GM19043 (cell line): ENCODE measurements around the gene HPN.
A peak's percentile ranks its signal among the peaks of the same experiment; 100 is the strongest.

Source experiments
- ATAC-seq: cut with Tn5 transposase; IDR thresholded peaks from one replicate; pipeline ENCODE4 v1.9.1; 2021; ENCODE audit warnings: low read depth; ENCODE audit not compliant: unreplicated experiment

Gene HPN

DNA sequence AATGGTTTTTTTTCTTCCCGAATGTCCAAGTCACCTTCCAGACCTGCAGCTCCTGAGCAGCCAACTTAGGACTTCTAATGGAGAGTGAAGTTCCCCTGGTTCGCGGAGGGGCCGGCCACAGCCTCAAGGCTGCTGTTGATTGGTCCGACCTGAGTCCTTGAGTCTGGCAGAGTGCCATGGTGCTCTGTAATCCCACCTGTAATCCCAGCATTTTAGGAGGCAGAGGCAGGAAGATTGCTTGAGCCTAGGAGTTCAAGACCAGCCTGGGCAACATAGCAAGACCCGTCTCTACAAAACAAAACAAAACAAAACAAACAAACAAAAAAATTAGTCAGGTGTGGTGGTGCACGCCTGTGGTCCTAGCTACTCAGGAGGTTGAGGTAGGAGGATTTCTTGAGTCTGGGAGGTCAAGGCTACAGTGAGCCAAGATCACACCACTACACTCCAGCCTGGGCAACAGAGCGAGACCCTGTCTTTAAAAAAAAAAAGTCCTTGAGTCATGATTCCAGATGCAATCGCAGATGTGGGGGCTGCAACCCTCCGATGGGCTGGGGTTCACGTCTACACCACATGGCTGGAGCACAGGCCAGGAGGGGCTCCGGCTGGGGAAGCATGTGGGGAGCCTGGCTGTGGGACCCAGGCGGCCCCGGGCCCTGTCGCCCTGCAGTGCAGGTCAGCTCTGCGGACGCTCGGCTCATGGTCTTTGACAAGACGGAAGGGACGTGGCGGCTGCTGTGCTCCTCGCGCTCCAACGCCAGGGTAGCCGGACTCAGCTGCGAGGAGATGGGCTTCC is 17.7 kb downstream of the HPN start:
- ATAC-seq: no peak

DNA sequence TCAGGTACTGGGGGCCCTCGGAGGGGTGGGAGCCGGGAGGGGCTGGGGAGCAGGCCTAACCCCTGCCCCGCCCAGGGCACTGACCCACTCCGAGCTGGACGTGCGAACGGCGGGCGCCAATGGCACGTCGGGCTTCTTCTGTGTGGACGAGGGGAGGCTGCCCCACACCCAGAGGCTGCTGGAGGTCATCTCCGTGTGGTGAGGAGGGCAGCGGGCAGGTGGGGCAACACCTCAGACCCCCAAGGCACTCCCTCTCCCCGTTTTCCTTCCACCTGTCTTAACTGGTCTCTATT is 18.2 kb downstream of the HPN start:
- no peak for ATAC-seq

DNA sequence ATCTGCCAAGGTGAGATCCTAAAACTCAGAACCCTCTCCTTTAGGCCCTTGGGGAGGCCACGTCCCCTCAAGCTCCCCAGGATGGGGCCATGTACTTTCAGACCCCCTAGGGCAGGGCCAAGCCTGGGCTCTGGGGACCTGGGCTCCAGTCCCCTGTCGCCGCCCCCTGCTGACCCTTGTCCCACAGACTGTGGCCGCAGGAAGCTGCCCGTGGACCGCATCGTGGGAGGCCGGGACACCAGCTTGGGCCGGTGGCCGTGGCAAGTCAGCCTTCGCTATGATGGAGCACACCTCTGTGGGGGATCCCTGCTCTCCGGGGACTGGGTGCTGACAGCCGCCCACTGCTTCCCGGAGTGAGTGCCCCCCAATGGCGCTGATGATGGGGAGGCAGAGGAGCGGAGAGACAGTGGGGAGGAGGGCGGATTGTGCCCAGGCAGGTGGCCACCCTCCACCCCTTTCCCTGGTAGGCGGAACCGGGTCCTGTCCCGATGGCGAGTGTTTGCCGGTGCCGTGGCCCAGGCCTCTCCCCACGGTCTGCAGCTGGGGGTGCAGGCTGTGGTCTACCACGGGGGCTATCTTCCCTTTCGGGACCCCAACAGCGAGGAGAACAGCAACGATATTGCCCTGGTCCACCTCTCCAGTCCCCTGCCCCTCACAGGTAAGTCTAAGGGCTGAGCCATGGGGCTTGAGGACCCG is 18.8 kb downstream of the HPN start:
- ATAC-seq: no peak

- ATAC-seq: no peak
Observed at GRCh38 chr19:35061583-35062373, 20.3 kb downstream of the HPN start.

- ATAC-seq: no peak
Observed at GRCh38 chr19:35062942-35063341, 21.4 kb downstream of the HPN start.

- no peak for ATAC-seq
Observed at GRCh38 chr19:35063940-35064818, 22.7 kb downstream of the HPN start.

- ATAC-seq: no peak
Observed at GRCh38 chr19:35065574-35065973, 24.1 kb downstream of the HPN start.

DNA sequence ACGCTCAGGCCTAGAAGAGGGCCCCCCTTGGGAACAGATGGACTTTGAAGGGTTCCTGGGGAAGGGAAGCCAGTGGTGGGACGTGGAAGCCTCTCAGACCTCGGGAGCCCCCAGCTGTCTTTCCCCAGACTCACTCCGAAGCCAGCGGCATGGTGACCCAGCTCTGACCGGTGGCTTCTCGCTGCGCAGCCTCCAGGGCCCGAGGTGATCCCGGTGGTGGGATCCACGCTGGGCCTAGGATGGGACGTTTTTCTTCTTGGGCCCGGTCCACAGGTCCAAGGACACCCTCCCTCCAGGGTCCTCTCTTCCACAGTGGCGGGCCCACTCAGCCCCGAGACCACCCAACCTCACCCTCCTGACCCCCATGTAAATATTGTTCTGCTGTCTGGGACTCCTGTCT is 24.6 kb downstream of the HPN start:
- no peak for ATAC-seq

DNA sequence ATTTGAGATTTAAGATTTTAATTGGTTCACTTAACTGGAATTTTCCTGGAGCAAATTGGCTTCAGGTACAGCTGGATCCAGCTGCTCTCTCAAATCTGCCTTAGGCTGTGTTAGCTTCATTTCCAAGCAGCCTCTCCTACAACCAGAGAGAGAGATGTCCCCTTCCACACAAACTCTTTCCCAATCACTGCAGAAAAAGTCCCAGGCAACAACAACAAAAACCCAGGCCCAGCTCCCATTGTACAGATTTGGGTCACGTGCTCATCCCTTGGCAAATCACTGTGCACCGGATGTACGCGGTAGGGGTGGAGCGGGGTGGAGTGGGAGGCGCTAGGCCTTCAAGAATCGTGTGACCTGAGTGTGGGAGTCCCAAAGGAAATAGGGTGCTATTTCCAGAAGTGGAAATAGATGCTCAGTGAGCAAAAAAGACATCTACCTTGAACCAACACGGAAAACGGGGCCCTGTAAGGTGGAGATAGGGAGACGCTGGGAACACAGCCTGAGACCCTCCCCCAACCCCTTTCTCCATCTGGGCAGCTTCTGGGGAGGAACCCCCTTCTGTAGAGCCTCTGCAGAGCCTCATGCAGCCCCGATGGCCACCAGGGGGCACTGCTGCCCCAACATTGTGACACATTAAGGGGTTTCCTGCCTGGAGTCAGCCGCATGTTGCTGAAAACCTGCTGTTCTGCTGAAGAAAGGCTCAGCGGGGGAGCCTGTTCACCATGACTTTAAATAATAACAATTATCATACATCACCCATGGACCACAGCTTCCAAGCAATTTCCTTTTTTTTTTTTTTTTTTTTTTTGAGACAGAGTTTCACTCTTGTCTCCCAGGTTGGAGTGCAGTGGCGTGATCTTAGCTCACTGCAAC is 25.4 kb downstream of the HPN start:
- peak; percentile 77 for ATAC-seq

GRCh38 chr19:35068941-35069634 is 27.6 kb downstream of the HPN start:
- no peak for ATAC-seq

DNA sequence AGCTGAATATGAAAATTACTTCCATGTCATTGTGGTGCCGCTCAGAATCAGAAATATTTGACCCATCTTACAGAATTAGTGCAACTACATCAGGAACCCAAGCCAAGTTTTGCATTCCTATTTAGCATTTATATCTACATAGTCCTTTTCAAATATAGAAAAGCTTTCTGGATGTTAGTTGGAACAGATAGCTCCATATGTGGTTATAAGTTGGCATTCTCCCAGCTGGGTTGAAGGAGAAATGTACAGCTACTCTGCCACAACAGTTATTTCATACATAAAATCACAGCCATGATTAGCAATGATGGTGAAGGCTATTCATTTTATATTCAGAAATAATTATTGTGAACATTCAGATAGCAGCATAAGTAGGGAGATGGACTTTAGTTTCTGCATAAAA is 28.2 kb downstream of the HPN start:
- no peak for ATAC-seq

GRCh38 chr19:35070471-35070870 is 28.9 kb downstream of the HPN start:
- no peak for ATAC-seq

- ATAC-seq: no peak
Observed at GRCh38 chr19:35073516-35073915, 32.0 kb downstream of the HPN start.

GRCh38 chr19:35073941-35074340 is 32.4 kb downstream of the HPN start:
- no peak for ATAC-seq

GRCh38 chr19:35074426-35075201 is 33.1 kb downstream of the HPN start:
- ATAC-seq: no peak

GRCh38 chr19:35075202-35076025 is 33.9 kb downstream of the HPN start:
- no peak for ATAC-seq

- no peak for ATAC-seq
Observed at GRCh38 chr19:35076026-35076370, 34.5 kb downstream of the HPN start.

- no peak for ATAC-seq
Observed at GRCh38 chr19:35076657-35077056, 35.1 kb downstream of the HPN start.
